CMK (cell line): ENCODE measurements around the gene VAT1L.
A peak's percentile ranks its signal among the peaks of the same experiment; 100 is the strongest.

Experiments used
- DNase-seq: peaks from one replicate; pipeline ENCODE4 v3.0.0-alpha.2; 2010; ENCODE audit warnings: low read depth

The VAT1L gene

GRCh38 chr16:77993111-77993985 lies 205.0 kb downstream of the VAT1L start:
- DNase-seq, result no peak

DNA sequence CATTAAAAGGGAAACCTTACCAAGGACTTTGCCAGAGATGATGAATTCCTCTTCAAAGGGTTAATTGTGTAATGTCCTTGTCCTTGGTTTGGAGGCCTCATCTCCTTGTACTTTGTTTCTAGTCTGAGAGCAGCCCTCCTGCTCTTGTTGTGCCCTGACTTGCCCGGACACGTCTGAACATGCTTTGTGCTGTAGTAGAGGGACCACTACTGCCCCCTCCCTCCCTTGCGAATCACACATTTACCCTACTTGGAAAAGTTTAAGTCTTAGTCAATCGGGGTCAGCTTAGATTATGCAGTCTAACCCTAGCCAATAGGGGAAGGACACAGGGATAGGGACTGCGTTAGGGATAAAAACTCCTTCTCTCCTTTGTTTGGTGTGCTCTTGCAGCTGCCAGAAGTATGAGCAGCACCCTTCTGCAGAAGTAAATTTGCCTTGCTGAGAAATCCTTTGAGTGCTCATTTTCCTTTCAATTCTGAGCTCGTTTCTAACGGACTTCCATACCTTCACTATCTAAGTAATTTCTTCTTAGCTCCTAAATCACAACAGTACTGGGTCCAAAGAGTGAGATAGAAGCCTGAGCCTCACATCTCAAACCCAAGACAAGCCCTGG lies 207.6 kb downstream of the VAT1L start:
- no peak for DNase-seq

DNA sequence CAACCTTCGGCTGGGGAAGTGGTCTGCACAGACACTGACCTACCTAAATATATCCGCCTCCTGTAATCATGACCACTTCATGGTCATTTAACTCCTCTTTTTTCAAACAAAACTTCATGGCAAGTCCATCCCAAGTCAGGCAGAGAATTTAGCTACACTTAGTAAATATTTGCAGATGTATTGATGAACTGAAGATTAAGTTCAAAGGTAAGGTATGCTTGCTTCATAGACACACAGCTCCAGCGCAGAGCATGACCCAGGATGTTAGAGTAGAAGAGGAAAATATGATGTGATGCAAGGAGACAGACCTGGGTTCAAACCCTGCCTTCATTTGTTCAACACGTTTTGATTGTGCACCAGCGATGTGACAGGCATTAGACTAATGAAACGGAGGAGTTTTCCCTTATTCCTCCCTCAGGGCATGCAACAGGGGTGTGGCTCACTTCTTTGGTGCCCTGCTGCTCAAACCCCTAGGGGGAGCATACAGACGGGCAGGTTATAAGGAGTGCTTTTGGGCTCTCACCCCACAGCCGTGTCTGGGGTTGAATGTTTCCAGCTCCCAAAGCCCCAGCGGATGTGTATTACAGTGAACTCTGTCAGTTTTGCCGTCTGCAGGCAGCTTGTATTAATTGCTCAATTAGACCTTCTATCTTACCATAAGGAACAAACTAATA lies 210.1 kb downstream of the VAT1L start:
- DNase-seq, result no peak

DNA sequence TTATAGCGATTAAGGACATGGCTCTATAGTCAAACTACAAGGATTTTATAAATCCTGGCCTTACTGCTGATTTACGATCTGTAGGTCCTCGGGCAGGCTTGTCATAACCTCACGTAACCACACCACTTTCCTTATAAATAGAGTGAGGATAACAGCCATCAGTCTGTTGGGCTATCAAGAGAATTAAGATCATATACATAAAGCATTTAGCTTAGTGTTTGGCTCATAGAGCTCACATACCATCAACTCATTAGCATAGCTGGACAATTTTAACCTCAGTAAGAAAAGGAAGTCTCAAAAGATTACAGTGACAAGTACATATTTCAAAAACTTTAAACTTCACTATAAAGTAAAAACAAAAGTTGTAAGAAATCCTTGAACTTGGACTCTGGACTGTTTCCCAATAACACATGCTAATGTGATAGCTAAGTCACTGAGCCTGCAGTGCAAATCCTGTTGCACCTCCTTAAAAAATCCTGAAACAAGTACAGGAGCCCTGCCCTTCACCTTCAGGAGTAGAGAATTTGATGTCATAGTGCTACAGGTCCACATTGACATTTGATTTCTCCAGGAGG lies 213.2 kb downstream of the VAT1L start:
- no peak for DNase-seq

GRCh38 chr16:78002915-78003538 lies 214.7 kb downstream of the VAT1L start:
- peak; percentile 62 for DNase-seq

- DNase-seq, result no peak
These were observed 216.2 kb downstream of the VAT1L start for GRCh38 chr16:78004517-78004916.

GRCh38 chr16:78005881-78006280 lies 217.5 kb downstream of the VAT1L start:
- DNase-seq, result no peak

DNA sequence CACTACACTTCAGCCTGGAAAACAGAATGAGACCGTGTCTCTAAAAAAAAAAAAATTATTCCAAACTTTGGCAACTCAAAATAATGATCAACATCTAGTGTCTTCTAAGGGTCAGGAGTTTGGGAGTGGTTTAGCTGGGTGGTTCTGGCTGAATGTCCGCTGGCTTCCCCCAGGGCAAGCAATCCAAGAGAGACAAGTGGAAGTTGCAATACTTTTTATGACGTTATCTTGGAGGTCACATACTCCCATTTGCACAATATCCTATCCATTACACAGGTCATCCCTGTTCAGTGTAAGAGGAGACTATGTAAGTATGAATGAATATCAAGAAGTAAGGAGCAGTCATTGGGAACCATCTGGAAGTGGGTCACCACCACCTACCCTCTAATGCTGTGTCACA lies 218.8 kb downstream of the VAT1L start:
- no peak for DNase-seq

- no peak for DNase-seq
These were observed 234.1 kb downstream of the VAT1L start, which contains the start of gene CLEC3A for GRCh38 chr16:78022347-78023060. TSS of gene CLEC3A (plus strand) at chr16:78022548. CDS start at chr16:78022627, 79 bp downstream.

DNA sequence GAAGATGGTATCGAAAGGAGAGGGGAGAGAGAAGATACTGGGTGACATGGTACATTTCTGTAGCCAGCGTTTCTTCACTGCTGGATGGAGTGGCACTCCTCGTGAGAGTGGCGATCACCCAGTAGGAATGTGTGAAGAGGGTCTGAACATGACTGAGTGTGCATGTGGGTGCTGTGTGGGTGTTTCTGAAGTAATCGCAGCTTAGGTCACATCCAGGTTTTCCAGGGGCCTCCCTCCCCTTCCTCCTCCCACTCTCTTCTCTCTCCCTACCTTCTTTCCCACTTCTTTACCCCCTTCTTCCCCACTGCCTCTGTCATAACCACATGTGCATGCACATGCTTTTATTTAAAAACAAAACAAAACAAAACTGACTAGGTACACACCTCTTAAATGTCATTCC lies 235.8 kb downstream of the VAT1L start:
- DNase-seq, result no peak

GRCh38 chr16:78025631-78026030 lies 237.3 kb downstream of the VAT1L start:
- DNase-seq, result no peak

- DNase-seq, result no peak
These were observed 239.7 kb downstream of the VAT1L start for GRCh38 chr16:78028018-78028417.
